ENCODE measurements around the gene SGPP2. TPM values are rescaled to one million over a fixed set of nuclear protein-coding genes. Genes with fewer than 3 reads are reported as not detected.
"Not testable (repeated sequence)": the region's sequence is repeated elsewhere in the genome, so short reads cannot be mapped to it uniquely, and the experiment has no call there.

The SGPP2 gene
- total and polyA plus RNA-seq, 2 donors: 4.4 to 5.4 TPM

- H3K4me1 ChIP-seq (ENCODE audit: control insufficient read depth in 2 of 2, insufficient read depth in 2 of 2, low read length in 2 of 2): no peaks in the 10 kb centered on the region
- no peaks in the 10 kb centered on the region for H3K36me3 ChIP-seq (ENCODE audit: control insufficient read depth in 2 of 2, insufficient read depth in 2 of 2, low read length in 1 of 2)
- H3K27me3 ChIP-seq (ENCODE audit: control insufficient read depth in 2 of 2, insufficient read depth in 1 of 2, low read length in 1 of 2): no peaks in the 10 kb centered on the region
- 93% methylated on average over 4 of the region's 4 CpGs for WGBS
- no peaks in the 10 kb centered on the region for H3K9me3 ChIP-seq (ENCODE audit: control insufficient read depth in 2 of 2, insufficient read depth in 1 of 2, low read length in 1 of 2)
- H3K4me3 ChIP-seq (ENCODE audit: low read length in 2 of 2): no peak overlapping the region
- no peak overlapping the region for H3K27ac ChIP-seq (ENCODE audit: low read depth in 1 of 2, low read length in 1 of 2)
- DNase-seq (ENCODE audit: low read depth in 6 of 9, low spot score in 9 of 9): no peak
Measured at GRCh38 chr2:222434204-222434603, 9.9 kb downstream of the SGPP2 start.

- not testable (repeated sequence) for DNase-seq (ENCODE audit: low read depth in 6 of 9, low spot score in 9 of 9); H3K27me3 ChIP-seq (ENCODE audit: control insufficient read depth in 2 of 2, insufficient read depth in 1 of 2, low read length in 1 of 2); H3K27ac ChIP-seq (ENCODE audit: low read depth in 1 of 2, low read length in 1 of 2); H3K4me1 ChIP-seq (ENCODE audit: control insufficient read depth in 2 of 2, insufficient read depth in 2 of 2, low read length in 2 of 2); H3K4me3 ChIP-seq (ENCODE audit: low read length in 2 of 2); H3K36me3 ChIP-seq (ENCODE audit: control insufficient read depth in 2 of 2, insufficient read depth in 2 of 2, low read length in 1 of 2); H3K9me3 ChIP-seq (ENCODE audit: control insufficient read depth in 2 of 2, insufficient read depth in 1 of 2, low read length in 1 of 2)
- WGBS: 92% methylated on average over 6 of the region's 6 CpGs
Measured at GRCh38 chr2:222435400-222436039, 11.2 kb downstream of the SGPP2 start.

GRCh38 chr2:222436040-222436413 is 11.7 kb downstream of the SGPP2 start:
- no peak for DNase-seq (ENCODE audit: low read depth in 6 of 9, low spot score in 9 of 9)
- no peaks in the 10 kb centered on the region for H3K4me1 ChIP-seq (ENCODE audit: control insufficient read depth in 2 of 2, insufficient read depth in 2 of 2, low read length in 2 of 2)
- H3K27me3 ChIP-seq (ENCODE audit: control insufficient read depth in 2 of 2, insufficient read depth in 1 of 2, low read length in 1 of 2): no peaks in the 10 kb centered on the region
- no peaks in the 10 kb centered on the region for H3K36me3 ChIP-seq (ENCODE audit: control insufficient read depth in 2 of 2, insufficient read depth in 2 of 2, low read length in 1 of 2)
- no peaks in the 10 kb centered on the region for H3K9me3 ChIP-seq (ENCODE audit: control insufficient read depth in 2 of 2, insufficient read depth in 1 of 2, low read length in 1 of 2)
- WGBS: 91% methylated on average over 2 of the region's 2 CpGs
- H3K27ac ChIP-seq (ENCODE audit: low read depth in 1 of 2, low read length in 1 of 2): no peak overlapping the region
- H3K4me3 ChIP-seq (ENCODE audit: low read length in 2 of 2): no peak overlapping the region

GRCh38 chr2:222439692-222440091 is 15.3 kb downstream of the SGPP2 start:
- Histone ChIP-seq H3K4me1 (ENCODE audit: control insufficient read depth in 2 of 2, insufficient read depth in 2 of 2, low read length in 2 of 2) (no peaks in the 10 kb centered on the region), H3K4me3 (ENCODE audit: low read length in 2 of 2) (no peak overlapping the region), H3K27ac (ENCODE audit: low read depth in 1 of 2, low read length in 1 of 2) (no peak overlapping the region), H3K27me3 (ENCODE audit: control insufficient read depth in 2 of 2, insufficient read depth in 1 of 2, low read length in 1 of 2) (no peaks in the 10 kb centered on the region), H3K9me3 (ENCODE audit: control insufficient read depth in 2 of 2, insufficient read depth in 1 of 2, low read length in 1 of 2) (no peaks in the 10 kb centered on the region), H3K36me3 (ENCODE audit: control insufficient read depth in 2 of 2, insufficient read depth in 2 of 2, low read length in 1 of 2) (no peaks in the 10 kb centered on the region)
- no peak for DNase-seq (ENCODE audit: low read depth in 6 of 9, low spot score in 9 of 9)
- 97% methylated on average over 1 of the region's 1 CpG for WGBS

GRCh38 chr2:222440673-222441422 is 16.5 kb downstream of the SGPP2 start:
- no peak for DNase-seq (ENCODE audit: low read depth in 6 of 9, low spot score in 9 of 9)
- H3K27me3 ChIP-seq (ENCODE audit: control insufficient read depth in 2 of 2, insufficient read depth in 1 of 2, low read length in 1 of 2): no peaks in the 10 kb centered on the region
- H3K27ac ChIP-seq (ENCODE audit: low read depth in 1 of 2, low read length in 1 of 2): no peak overlapping the region
- H3K9me3 ChIP-seq (ENCODE audit: control insufficient read depth in 2 of 2, insufficient read depth in 1 of 2, low read length in 1 of 2): no peaks in the 10 kb centered on the region
- 74% methylated on average over 4 of the region's 4 CpGs for WGBS
- H3K36me3 ChIP-seq (ENCODE audit: control insufficient read depth in 2 of 2, insufficient read depth in 2 of 2, low read length in 1 of 2): no peaks in the 10 kb centered on the region
- no peaks in the 10 kb centered on the region for H3K4me1 ChIP-seq (ENCODE audit: control insufficient read depth in 2 of 2, insufficient read depth in 2 of 2, low read length in 2 of 2)
- H3K4me3 ChIP-seq (ENCODE audit: low read length in 2 of 2): no peak overlapping the region

DNA sequence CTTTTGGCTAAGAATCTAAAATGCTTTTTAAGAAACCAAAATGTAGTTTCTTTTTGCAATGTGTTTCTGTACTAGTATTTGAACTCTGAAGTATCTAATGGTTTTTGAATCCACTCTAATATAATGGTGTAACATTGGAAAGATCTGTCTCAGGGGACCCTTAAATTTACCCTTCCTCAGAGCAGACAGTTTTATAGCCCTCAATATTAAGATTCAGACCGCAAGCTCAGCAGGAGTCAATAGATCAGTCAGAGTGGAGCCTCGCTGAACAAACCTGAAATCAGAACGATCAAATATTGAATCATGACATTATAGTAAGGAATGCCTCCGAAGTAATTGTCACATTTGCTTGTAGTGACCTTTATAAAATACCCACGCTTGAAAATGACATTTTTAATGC is 18.3 kb downstream of the SGPP2 start:
- no peaks in the 10 kb centered on the region for H3K9me3 ChIP-seq (ENCODE audit: control insufficient read depth in 2 of 2, insufficient read depth in 1 of 2, low read length in 1 of 2)
- H3K27me3 ChIP-seq (ENCODE audit: control insufficient read depth in 2 of 2, insufficient read depth in 1 of 2, low read length in 1 of 2): no peaks in the 10 kb centered on the region
- no peaks in the 10 kb centered on the region for H3K4me1 ChIP-seq (ENCODE audit: control insufficient read depth in 2 of 2, insufficient read depth in 2 of 2, low read length in 2 of 2)
- no peaks in the 10 kb centered on the region for H3K36me3 ChIP-seq (ENCODE audit: control insufficient read depth in 2 of 2, insufficient read depth in 2 of 2, low read length in 1 of 2)
- DNase-seq (ENCODE audit: low read depth in 6 of 9, low spot score in 9 of 9): no peak
- WGBS: 90% methylated on average over 5 of the region's 5 CpGs
- no peak overlapping the region for H3K4me3 ChIP-seq (ENCODE audit: low read length in 2 of 2)
- no peak overlapping the region for H3K27ac ChIP-seq (ENCODE audit: low read depth in 1 of 2, low read length in 1 of 2)

- H3K27ac ChIP-seq (ENCODE audit: low read depth in 1 of 2, low read length in 1 of 2): no peak overlapping the region
- no peaks in the 10 kb centered on the region for H3K4me1 ChIP-seq (ENCODE audit: control insufficient read depth in 2 of 2, insufficient read depth in 2 of 2, low read length in 2 of 2)
- H3K9me3 ChIP-seq (ENCODE audit: control insufficient read depth in 2 of 2, insufficient read depth in 1 of 2, low read length in 1 of 2): no peaks in the 10 kb centered on the region
- no peaks in the 10 kb centered on the region for H3K27me3 ChIP-seq (ENCODE audit: control insufficient read depth in 2 of 2, insufficient read depth in 1 of 2, low read length in 1 of 2)
- DNase-seq (ENCODE audit: low read depth in 6 of 9, low spot score in 9 of 9): no peak
- no peaks in the 10 kb centered on the region for H3K36me3 ChIP-seq (ENCODE audit: control insufficient read depth in 2 of 2, insufficient read depth in 2 of 2, low read length in 1 of 2)
- H3K4me3 ChIP-seq (ENCODE audit: low read length in 2 of 2): no peak overlapping the region
- WGBS: 92% methylated on average over 1 of the region's 1 CpG
Measured at GRCh38 chr2:222445227-222445626, 20.9 kb downstream of the SGPP2 start.

DNA sequence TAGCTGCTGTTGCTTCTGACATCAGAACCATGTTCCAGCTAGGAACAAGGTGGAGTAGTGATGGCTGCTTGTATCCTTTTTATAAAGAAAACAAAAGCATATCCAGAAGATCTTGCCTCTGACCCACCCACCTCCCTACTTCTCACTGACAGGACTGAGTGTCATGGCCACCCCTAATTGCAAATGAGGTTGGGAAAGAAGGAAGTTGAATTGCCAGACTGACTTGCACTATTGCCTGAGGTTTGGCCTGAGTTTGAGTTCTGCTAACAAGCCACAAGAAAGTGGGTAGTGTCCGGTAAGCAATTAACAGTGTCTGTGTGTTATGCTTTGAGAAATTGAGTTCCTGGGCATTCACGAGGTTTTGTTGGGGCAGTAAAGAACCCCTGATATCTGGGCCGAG is 22.8 kb downstream of the SGPP2 start:
- Histone ChIP-seq H3K27me3 (ENCODE audit: control insufficient read depth in 2 of 2, insufficient read depth in 1 of 2, low read length in 1 of 2) (no peaks in the 10 kb centered on the region), H3K9me3 (ENCODE audit: control insufficient read depth in 2 of 2, insufficient read depth in 1 of 2, low read length in 1 of 2) (no peaks in the 10 kb centered on the region), H3K27ac (ENCODE audit: low read depth in 1 of 2, low read length in 1 of 2) (no peak overlapping the region), H3K4me3 (ENCODE audit: low read length in 2 of 2) (no peak overlapping the region), H3K4me1 (ENCODE audit: control insufficient read depth in 2 of 2, insufficient read depth in 2 of 2, low read length in 2 of 2) (no peaks in the 10 kb centered on the region), H3K36me3 (ENCODE audit: control insufficient read depth in 2 of 2, insufficient read depth in 2 of 2, low read length in 1 of 2) (no peaks in the 10 kb centered on the region)
- no peak for DNase-seq (ENCODE audit: low read depth in 6 of 9, low spot score in 9 of 9)
- WGBS: 92% methylated on average over 3 of the region's 3 CpGs

GRCh38 chr2:222448748-222449181 is 24.4 kb downstream of the SGPP2 start:
- H3K4me3 ChIP-seq (ENCODE audit: low read length in 2 of 2): no peak overlapping the region
- H3K36me3 ChIP-seq (ENCODE audit: control insufficient read depth in 2 of 2, insufficient read depth in 2 of 2, low read length in 1 of 2): no peaks in the 10 kb centered on the region
- no peak overlapping the region for H3K27ac ChIP-seq (ENCODE audit: low read depth in 1 of 2, low read length in 1 of 2)
- no peaks in the 10 kb centered on the region for H3K27me3 ChIP-seq (ENCODE audit: control insufficient read depth in 2 of 2, insufficient read depth in 1 of 2, low read length in 1 of 2)
- no peak for DNase-seq (ENCODE audit: low read depth in 6 of 9, low spot score in 9 of 9)
- no peaks in the 10 kb centered on the region for H3K9me3 ChIP-seq (ENCODE audit: control insufficient read depth in 2 of 2, insufficient read depth in 1 of 2, low read length in 1 of 2)
- 36% methylated on average over 8 of the region's 8 CpGs for WGBS
- H3K4me1 ChIP-seq (ENCODE audit: control insufficient read depth in 2 of 2, insufficient read depth in 2 of 2, low read length in 2 of 2): no peaks in the 10 kb centered on the region
